ENCODE measurements around the gene SLAMF1.
"Not testable (repeated sequence)": the region's sequence is repeated elsewhere in the genome, so short reads cannot be mapped to it uniquely, and the experiment has no call there.

- TF ChIP-seq CTCF, POLR2A (IDR thresholded peaks at IDR 0.05): not testable (repeated sequence)
Measured at GRCh38 chr1:160563230-160563629, 83.6 kb downstream of the SLAMF1 start.

Data from body of pancreas (tissue), 4 donors.